ENCODE measurements around the gene SURF4.

Gene SURF4

GRCh38 chr9:133366435-133366834 is 9.4 kb downstream of the SURF4 start:
- Histone ChIP-seq H3K9me3 (ENCODE audit: low read depth, low read length) (no peaks in the 10 kb centered on the region), H3K9ac (ENCODE audit: insufficient read length) (no peak overlapping the region), H3K4me3 (no peak overlapping the region), H3K36me3 (ENCODE audit: insufficient read depth, low read length) (peaks cover 70% of the 10 kb centered on the region), H3K27ac (no peak overlapping the region)
- TF ChIP-seq POLR2AphosphoS5 (IDR thresholded peaks at IDR 0.05; ENCODE audit: borderline replicate concordance, low read depth, low read length) (no peak), EZH2 (IDR thresholded peaks at IDR 0.05) (no peak), FOXP2 (optimal IDR thresholded peaks at IDR 0.05; ENCODE audit: control extremely low read depth, extremely low read length, insufficient read depth) (no peak)
- no peak for DNase-seq (ENCODE audit: low read depth, low spot score)

DNA sequence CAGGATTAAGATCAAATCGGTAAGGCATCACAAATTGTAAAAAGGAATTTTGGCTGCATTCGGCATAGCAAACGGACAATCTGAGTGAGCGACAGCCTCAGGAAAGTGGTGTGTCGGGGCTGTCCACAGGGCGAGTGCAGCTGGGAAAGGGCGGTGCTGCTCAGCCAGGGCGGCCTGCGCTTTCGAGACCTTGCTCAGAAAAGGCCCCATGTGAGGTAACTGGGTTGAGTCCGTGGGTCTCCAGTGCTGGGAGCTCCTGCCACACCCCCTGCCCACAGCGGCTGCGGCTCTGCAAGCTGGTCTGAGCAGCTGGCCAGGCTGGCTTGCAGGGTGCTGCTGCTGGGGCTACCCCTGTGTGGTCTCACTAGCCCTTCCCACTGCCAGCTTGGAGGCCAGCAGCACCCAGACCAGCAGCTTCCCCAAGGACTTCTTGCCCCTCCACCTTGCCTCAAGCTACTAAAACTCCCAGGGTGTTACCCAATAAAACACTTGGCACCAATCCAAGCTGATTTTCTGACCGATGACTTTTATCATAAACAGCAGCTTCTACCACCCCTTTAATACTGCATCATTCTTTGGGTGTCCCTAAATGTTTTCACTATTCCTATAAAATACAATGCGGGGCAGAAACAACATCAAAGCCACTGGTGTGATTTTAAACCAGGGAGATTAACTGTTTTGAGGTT is 13.4 kb downstream of the SURF4 start:
- Histone ChIP-seq H3K36me3 (ENCODE audit: insufficient read depth, low read length) (peaks cover 72% of the 10 kb centered on the region), H3K9me3 (ENCODE audit: low read depth, low read length) (no peaks in the 10 kb centered on the region), H3K4me3 (no peak overlapping the region)

DNA sequence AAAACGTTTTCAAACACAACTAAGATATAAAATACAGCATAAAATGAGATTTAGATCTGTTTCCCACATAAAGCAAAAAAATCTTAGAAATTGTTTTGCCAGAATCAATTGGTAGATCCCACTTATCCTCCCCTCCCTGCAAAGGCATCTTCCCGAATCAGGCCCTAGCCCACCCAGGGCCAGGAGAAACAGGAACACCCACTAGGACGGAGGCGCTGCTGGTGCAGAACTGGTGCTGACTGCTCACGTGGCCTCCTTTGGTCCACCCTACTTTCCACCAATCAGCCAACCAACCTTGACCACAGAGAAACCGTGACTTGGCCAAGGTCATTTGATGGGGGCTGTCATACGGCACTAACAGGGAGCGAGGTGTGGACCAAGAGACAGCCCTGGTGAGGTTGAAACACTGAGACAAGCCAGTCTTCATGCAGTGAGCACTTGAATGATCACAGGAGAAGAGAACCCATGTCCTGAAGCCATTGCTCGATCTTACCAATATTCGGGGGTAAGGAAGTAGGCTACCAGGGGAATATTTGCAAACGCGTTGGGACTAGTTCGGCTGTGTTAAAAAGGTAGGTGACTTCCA is 14.3 kb downstream of the SURF4 start:
- H3K9ac ChIP-seq (ENCODE audit: insufficient read length) = no peak overlapping the region

More for the DNA sequence above, 13.4 kb downstream of the SURF4 start:
- TF ChIP-seq EZH2 (IDR thresholded peaks at IDR 0.05) (no peak), POLR2AphosphoS5 (IDR thresholded peaks at IDR 0.05; ENCODE audit: borderline replicate concordance, low read depth, low read length) (no peak), FOXP2 (optimal IDR thresholded peaks at IDR 0.05; ENCODE audit: control extremely low read depth, extremely low read length, insufficient read depth) (no peak)
- no peak for DNase-seq (ENCODE audit: low read depth, low spot score)
- no peak overlapping the region for H3K27ac ChIP-seq
- H3K9ac ChIP-seq (ENCODE audit: insufficient read length) = no peak overlapping the region

DNA sequence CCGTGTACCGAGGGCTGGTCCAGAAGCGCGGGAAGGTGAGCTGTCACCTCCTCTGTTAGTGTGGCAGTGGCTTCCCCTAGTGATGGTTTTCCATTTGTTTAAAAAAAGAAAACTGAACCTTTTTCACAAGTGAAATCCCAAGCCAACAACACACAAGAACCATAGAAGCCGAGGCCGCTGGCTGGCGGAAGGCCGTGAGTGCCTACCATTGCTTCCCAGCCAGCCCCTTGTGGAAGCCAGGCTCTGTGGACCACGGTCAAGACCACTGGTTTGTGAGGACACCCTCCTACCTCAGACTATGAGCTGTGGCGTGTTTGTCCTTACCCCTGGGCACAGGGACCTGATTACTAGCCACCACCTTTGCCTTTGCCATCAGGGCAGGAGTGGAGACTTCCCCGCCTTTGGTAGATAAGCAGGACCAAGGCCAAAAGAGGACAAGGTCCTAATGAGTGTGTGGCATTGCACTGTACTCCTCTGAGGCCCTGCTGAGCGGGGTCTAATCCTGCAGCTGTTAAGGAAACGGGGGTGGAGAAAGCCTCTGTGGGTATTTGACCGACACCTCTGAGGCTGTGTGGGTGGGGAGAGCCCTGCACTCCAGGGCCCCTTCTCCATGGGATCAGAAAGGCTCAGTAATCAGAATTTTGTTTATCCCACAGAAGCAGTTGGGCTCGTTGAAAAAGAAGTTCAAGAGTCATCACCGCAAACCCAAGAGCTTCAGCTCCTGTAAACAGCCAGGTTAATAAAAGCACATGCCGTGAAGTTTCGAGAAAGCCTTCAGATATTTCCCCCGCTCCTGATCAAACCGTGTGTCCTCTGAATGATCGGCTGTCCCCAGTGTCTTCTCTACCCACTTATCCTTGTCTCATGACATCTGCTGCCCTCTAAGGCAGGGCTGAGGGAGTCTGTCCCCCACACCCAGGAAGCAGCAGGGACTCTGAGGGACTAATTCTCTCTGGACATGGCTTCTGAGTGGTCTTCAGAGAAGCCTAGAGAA is 15.2 kb downstream of the SURF4 start:
- Histone ChIP-seq H3K9ac (ENCODE audit: insufficient read length) (no peak overlapping the region), H3K9me3 (ENCODE audit: low read depth, low read length) (no peaks in the 10 kb centered on the region), H3K27ac (peak overlapping the region; percentile 36; the same call in 1 of the 2 replicates), H3K4me3 (no peak overlapping the region), H3K36me3 (ENCODE audit: insufficient read depth, low read length) (peaks cover 54% of the 10 kb centered on the region)
- DNase-seq (ENCODE audit: low read depth, low spot score) = no peak
- no peak for TF ChIP-seq POLR2AphosphoS5 (IDR thresholded peaks at IDR 0.05; ENCODE audit: borderline replicate concordance, low read depth, low read length)
- no peak for TF ChIP-seq EZH2 (IDR thresholded peaks at IDR 0.05)
- TF ChIP-seq FOXP2 (optimal IDR thresholded peaks at IDR 0.05; ENCODE audit: control extremely low read depth, extremely low read length, insufficient read depth) = no peak

More for the DNA sequence above, 14.3 kb downstream of the SURF4 start:
- no peak overlapping the region for H3K4me3 ChIP-seq
- DNase-seq (ENCODE audit: low read depth, low spot score) = no peak
- no peak overlapping the region for H3K27ac ChIP-seq
- TF ChIP-seq FOXP2 (optimal IDR thresholded peaks at IDR 0.05; ENCODE audit: control extremely low read depth, extremely low read length, insufficient read depth) = no peak
- no peak for TF ChIP-seq EZH2 (IDR thresholded peaks at IDR 0.05)
- no peak for TF ChIP-seq POLR2AphosphoS5 (IDR thresholded peaks at IDR 0.05; ENCODE audit: borderline replicate concordance, low read depth, low read length)
- H3K9me3 ChIP-seq (ENCODE audit: low read depth, low read length) = no peaks in the 10 kb centered on the region
- peaks cover 63% of the 10 kb centered on the region for H3K36me3 ChIP-seq (ENCODE audit: insufficient read depth, low read length)

- Histone ChIP-seq H3K9ac (ENCODE audit: insufficient read length) (no peak overlapping the region), H3K36me3 (ENCODE audit: insufficient read depth, low read length) (peaks cover 43% of the 10 kb centered on the region), H3K4me3 (no peak overlapping the region), H3K9me3 (ENCODE audit: low read depth, low read length) (no peaks in the 10 kb centered on the region), H3K27ac (no peak overlapping the region)
- DNase-seq (ENCODE audit: low read depth, low spot score) = no peak
- TF ChIP-seq POLR2AphosphoS5 (IDR thresholded peaks at IDR 0.05; ENCODE audit: borderline replicate concordance, low read depth, low read length) = no peak
- no peak for TF ChIP-seq FOXP2 (optimal IDR thresholded peaks at IDR 0.05; ENCODE audit: control extremely low read depth, extremely low read length, insufficient read depth)
- no peak for TF ChIP-seq EZH2 (IDR thresholded peaks at IDR 0.05)
Observed at GRCh38 chr9:133359399-133360175, 16.3 kb downstream of the SURF4 start.

GRCh38 chr9:133357656-133358055 is 18.2 kb downstream of the SURF4 start:
- TF ChIP-seq POLR2AphosphoS5 (IDR thresholded peaks at IDR 0.05; ENCODE audit: borderline replicate concordance, low read depth, low read length) (no peak), EZH2 (IDR thresholded peaks at IDR 0.05) (no peak), FOXP2 (optimal IDR thresholded peaks at IDR 0.05; ENCODE audit: control extremely low read depth, extremely low read length, insufficient read depth) (no peak)
- peaks cover 30% of the 10 kb centered on the region for H3K36me3 ChIP-seq (ENCODE audit: insufficient read depth, low read length)
- H3K9me3 ChIP-seq (ENCODE audit: low read depth, low read length) = no peaks in the 10 kb centered on the region
- no peak for DNase-seq (ENCODE audit: low read depth, low spot score)
- H3K27ac ChIP-seq = no peak overlapping the region
- H3K4me3 ChIP-seq = peak overlapping the region; percentile 92
- H3K9ac ChIP-seq (ENCODE audit: insufficient read length) = no peak overlapping the region

- peak within 1 kb of the TSS; percentile 62; the same call in 1 of the 2 replicates for H3K27ac ChIP-seq
- DNase-seq (ENCODE audit: low read depth, low spot score) = no peak
- H3K36me3 ChIP-seq (ENCODE audit: insufficient read depth, low read length) = peaks cover 30% of the 10 kb centered on the region
- TF ChIP-seq EZH2 (IDR thresholded peaks at IDR 0.05) (no peak), FOXP2 (optimal IDR thresholded peaks at IDR 0.05; ENCODE audit: control extremely low read depth, extremely low read length, insufficient read depth) (peak; percentile 50), POLR2AphosphoS5 (IDR thresholded peaks at IDR 0.05; ENCODE audit: borderline replicate concordance, low read depth, low read length) (peak; percentile 94)
- peak within 1 kb of the TSS; percentile 92 for H3K4me3 ChIP-seq
- H3K9me3 ChIP-seq (ENCODE audit: low read depth, low read length) = no peaks in the 10 kb centered on the region
- H3K9ac ChIP-seq (ENCODE audit: insufficient read length) = peak within 1 kb of the TSS; percentile 85
Observed at GRCh38 chr9:133356391-133357091, 19.3 kb downstream of the SURF4 start, which contains the start of the genes SURF1 and SURF2. Gene SURF1, minus strand, starts transcription at chr9:133356487. Its CDS starts 34 bp downstream, at chr9:133356453. Gene SURF2, plus strand, starts transcription at chr9:133356550. Its CDS starts 43 bp downstream, at chr9:133356593.
